ENCODE measurements around the gene DHDDS.
"Not testable (repeated sequence)": the region's sequence is repeated elsewhere in the genome, so short reads cannot be mapped to it uniquely, and the experiment has no call there.

The DHDDS gene, protein sequence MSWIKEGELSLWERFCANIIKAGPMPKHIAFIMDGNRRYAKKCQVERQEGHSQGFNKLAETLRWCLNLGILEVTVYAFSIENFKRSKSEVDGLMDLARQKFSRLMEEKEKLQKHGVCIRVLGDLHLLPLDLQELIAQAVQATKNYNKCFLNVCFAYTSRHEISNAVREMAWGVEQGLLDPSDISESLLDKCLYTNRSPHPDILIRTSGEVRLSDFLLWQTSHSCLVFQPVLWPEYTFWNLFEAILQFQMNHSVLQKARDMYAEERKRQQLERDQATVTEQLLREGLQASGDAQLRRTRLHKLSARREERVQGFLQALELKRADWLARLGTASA

DNA sequence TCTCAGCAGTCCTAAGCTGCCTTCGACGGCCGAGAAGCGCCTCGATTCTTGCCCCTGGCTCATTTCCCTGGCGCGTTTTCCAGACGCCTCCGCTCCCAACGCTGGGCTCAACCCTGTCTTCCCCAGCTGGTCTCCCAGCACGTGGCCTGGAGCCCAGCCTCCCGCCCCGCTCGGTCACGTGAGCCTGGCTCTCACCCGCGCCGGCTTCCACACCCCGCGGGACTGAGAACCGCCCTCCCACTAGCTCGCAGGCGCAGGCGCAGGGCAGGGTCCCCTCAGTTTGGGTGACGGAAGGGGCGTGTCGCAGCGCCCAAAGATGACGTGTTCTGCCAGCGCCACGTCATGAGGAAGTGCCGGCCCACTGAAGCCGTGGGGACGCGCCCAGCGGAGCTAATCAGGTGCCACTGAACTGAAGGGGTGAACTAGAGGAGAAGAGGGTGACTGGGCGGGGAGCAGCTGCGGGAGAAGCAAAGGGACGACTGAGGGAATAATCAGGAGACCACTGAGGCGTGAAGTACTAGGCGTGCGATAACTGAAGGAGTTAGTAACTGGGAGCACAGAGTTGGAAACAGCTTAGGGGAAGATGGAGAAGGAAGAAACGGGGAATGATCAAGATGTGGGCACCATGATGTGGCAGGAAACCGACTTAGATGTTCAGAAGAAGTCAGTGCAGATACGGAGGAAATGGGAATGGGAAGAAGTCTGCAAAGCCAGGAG lies at the start of gene DHDDS:
DHDDS (plus strand) TSS at position 343 of the 717 bp plus-strand sequence. CDS start 625 bp downstream, outside the sequence.
- TF ChIP-seq, protein P1, sequence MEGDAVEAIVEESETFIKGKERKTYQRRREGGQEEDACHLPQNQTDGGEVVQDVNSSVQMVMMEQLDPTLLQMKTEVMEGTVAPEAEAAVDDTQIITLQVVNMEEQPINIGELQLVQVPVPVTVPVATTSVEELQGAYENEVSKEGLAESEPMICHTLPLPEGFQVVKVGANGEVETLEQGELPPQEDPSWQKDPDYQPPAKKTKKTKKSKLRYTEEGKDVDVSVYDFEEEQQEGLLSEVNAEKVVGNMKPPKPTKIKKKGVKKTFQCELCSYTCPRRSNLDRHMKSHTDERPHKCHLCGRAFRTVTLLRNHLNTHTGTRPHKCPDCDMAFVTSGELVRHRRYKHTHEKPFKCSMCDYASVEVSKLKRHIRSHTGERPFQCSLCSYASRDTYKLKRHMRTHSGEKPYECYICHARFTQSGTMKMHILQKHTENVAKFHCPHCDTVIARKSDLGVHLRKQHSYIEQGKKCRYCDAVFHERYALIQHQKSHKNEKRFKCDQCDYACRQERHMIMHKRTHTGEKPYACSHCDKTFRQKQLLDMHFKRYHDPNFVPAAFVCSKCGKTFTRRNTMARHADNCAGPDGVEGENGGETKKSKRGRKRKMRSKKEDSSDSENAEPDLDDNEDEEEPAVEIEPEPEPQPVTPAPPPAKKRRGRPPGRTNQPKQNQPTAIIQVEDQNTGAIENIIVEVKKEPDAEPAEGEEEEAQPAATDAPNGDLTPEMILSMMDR (conservative IDR thresholded peaks at IDR 0.05; ENCODE audit: low read depth, low read length) = no peak
- H3K4me1 ChIP-seq (ENCODE audit: low read depth, poor library complexity, severe bottlenecking) = peaks cover 26% of the 10 kb centered on the region
- H4K20me1 ChIP-seq (ENCODE audit: insufficient read depth) = no peaks in the 10 kb centered on the region
- peak within 1 kb of the TSS; percentile 73 for H3K9ac ChIP-seq
- peaks cover 21% of the 10 kb centered on the region; the same call in 1 of the 2 replicates for H3K79me2 ChIP-seq (ENCODE audit: insufficient read depth, low read depth)
- peak within 1 kb of the TSS; percentile 83 for H2AFZ ChIP-seq (ENCODE audit: low read depth)
- H3K4me3 ChIP-seq (IDR thresholded peaks at IDR 0.05; ENCODE audit: insufficient read depth, low read depth, low read length) = peak within 1 kb of the TSS; percentile 60
- no peaks in the 10 kb centered on the region for H3K27me3 ChIP-seq (ENCODE audit: insufficient read depth, low read depth)
- H3K36me3 ChIP-seq (ENCODE audit: insufficient read depth) = 0 out of 2 replicates have a peak, but pooled peaks cover 2% of the 10 kb centered on the region
- peak within 1 kb of the TSS; percentile 99 for H3K4me2 ChIP-seq
- peak within 1 kb of the TSS; percentile 56; the same call in 1 of the 2 replicates for H3K27ac ChIP-seq

DNA sequence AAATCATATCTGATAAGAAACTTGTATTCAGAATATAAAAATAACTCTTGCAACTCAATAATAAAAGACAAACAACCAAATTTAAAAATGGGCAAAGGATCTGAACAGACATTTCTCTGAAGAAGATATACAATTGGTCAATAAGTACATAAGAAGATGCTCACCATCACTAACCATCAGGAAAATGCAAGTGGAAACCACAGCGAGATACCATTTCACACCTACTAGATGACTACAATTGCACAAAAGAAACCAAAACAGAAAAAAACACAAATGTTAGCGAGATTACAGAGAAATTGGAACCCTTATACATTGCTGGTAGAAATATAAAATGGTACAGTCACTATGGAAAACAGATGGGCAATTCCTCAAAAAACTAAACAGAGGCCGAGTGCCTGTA lies 48.0 kb upstream of the DHDDS start:
- Histone ChIP-seq H3K4me2 (no peak overlapping the region), H3K4me1 (ENCODE audit: low read depth, poor library complexity, severe bottlenecking) (no peaks in the 10 kb centered on the region), H3K27me3 (ENCODE audit: insufficient read depth, low read depth) (no peaks in the 10 kb centered on the region), H3K9ac (no peak overlapping the region), H3K4me3 (IDR thresholded peaks at IDR 0.05; ENCODE audit: insufficient read depth, low read depth, low read length) (no peak overlapping the region), H3K36me3 (ENCODE audit: insufficient read depth) (no peaks in the 10 kb centered on the region), H4K20me1 (ENCODE audit: insufficient read depth) (no peaks in the 10 kb centered on the region), H3K27ac (no peak overlapping the region), H2AFZ (ENCODE audit: low read depth) (no peak overlapping the region), H3K79me2 (ENCODE audit: insufficient read depth, low read depth) (no peaks in the 10 kb centered on the region)
- TF ChIP-seq, protein P1 (conservative IDR thresholded peaks at IDR 0.05; ENCODE audit: low read depth, low read length) = no peak

DNA sequence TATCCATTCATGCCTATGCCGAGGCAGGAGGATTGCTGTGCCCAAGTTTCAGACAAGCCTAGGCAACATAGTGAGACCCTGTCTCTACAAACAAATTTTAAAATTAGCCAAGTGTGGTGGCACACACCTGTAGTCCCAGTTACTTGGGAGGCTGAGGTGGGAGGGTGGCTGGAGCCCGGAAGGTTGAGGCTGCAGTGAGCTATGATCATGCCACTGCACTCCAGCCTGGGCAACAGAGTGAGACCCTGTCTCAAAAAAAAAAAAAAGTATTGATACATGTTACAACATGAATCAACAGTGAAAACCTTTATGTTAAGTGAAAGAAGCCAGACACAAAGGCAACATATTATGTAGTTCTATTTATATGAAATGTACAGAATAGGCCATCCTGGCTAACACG lies 47.1 kb upstream of the DHDDS start:
- not testable (repeated sequence) for H2AFZ ChIP-seq (ENCODE audit: low read depth); H3K79me2 ChIP-seq (ENCODE audit: insufficient read depth, low read depth); H3K27me3 ChIP-seq (ENCODE audit: insufficient read depth, low read depth); H3K9ac ChIP-seq; H3K36me3 ChIP-seq (ENCODE audit: insufficient read depth); H4K20me1 ChIP-seq (ENCODE audit: insufficient read depth); H3K4me2 ChIP-seq; H3K4me3 ChIP-seq (IDR thresholded peaks at IDR 0.05; ENCODE audit: insufficient read depth, low read depth, low read length); H3K4me1 ChIP-seq (ENCODE audit: low read depth, poor library complexity, severe bottlenecking); H3K27ac ChIP-seq

DNA sequence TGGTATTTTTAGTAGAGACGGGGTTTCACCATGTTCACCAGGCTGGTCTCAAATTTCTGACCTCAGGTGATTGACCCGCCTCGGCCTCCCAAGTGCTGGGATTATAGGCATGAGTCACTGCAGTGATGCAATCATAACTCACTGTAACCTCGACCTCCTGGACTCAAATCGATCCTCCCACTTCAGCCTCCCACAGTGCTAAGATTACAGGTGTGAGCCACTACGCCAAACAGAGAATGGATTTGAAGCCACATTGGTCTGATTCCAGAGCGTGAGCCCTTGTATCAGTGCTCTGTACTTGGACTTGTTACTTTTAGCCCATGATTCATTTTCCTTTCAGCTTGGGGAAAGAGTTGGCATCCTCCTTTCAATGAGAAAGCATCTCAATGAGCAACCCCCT lies 44.7 kb upstream of the DHDDS start:
- Histone ChIP-seq H3K4me3 (IDR thresholded peaks at IDR 0.05; ENCODE audit: insufficient read depth, low read depth, low read length) (no peak overlapping the region), H2AFZ (ENCODE audit: low read depth) (no peak overlapping the region), H3K79me2 (ENCODE audit: insufficient read depth, low read depth) (no peaks in the 10 kb centered on the region), H3K27me3 (ENCODE audit: insufficient read depth, low read depth) (no peaks in the 10 kb centered on the region), H3K4me2 (no peak overlapping the region), H3K36me3 (ENCODE audit: insufficient read depth) (no peaks in the 10 kb centered on the region), H3K27ac (no peak overlapping the region), H3K9ac (no peak overlapping the region), H3K4me1 (ENCODE audit: low read depth, poor library complexity, severe bottlenecking) (no peaks in the 10 kb centered on the region), H4K20me1 (ENCODE audit: insufficient read depth) (no peaks in the 10 kb centered on the region)
- TF ChIP-seq, protein P1 (conservative IDR thresholded peaks at IDR 0.05; ENCODE audit: low read depth, low read length) = no peak

Data from KMS-11 (cell line).